Activated CD8-positive, alpha-beta T cell treated with anti-CD3 and anti-CD28 coated beads for 36 hours (primary cell): Measurements from ENCODE around the gene LRRC8D. TPM values are rescaled to one million over a fixed set of nuclear protein-coding genes. Genes with fewer than 3 reads are reported as not detected.
A peak's percentile ranks its signal among the peaks of the same experiment; 100 is the strongest.

Experiments
- ATAC-seq: fragments of 200-7000 bp; cut with Tn5 transposase; one replicate; pipeline ENCODE4 v1.10.0; 2021; ENCODE audit warnings: mild to moderate bottlenecking, moderate library complexity
- CTCF ChIA-PET: fragments of 350-600 bp; sonication (Branson Sonifier 250); formaldehyde crosslinking; loops from one replicate; lab custom pipeline; 2021; ENCODE audit warnings: antibody characterized with exemption; lab: Charles Lee
- POLR2A ChIA-PET: fragments of 350-600 bp; sonication (Branson Sonifier 250); formaldehyde crosslinking; loops from one replicate; lab custom pipeline; 2021; ENCODE audit warnings: antibody characterized with exemption; lab: Charles Lee
- DNase-seq: peaks from one replicate; pipeline ENCODE4 v3.0.0-alpha.2; 2020
- H3K27ac Mint-ChIP-seq: one replicate; pipeline ENCODE4 v1.8.0; 2021; ENCODE audit warnings: mild to moderate bottlenecking, mixed read lengths
- H3K27me3 Mint-ChIP-seq: one replicate; pipeline ENCODE4 v1.8.0; 2021; ENCODE audit warnings: mixed read lengths
- H3K36me3 Mint-ChIP-seq: one replicate; pipeline ENCODE4 v1.8.0; 2021; ENCODE audit warnings: low read depth, mixed read lengths
- H3K4me1 Mint-ChIP-seq: one replicate; pipeline ENCODE4 v1.8.0; 2021; ENCODE audit warnings: low read depth, mixed read lengths
- H3K4me3 Mint-ChIP-seq: one replicate; pipeline ENCODE4 v1.8.0; 2021; ENCODE audit warnings: mild to moderate bottlenecking, moderate library complexity, mixed read lengths
- H3K9me3 Mint-ChIP-seq: one replicate; pipeline ENCODE4 v1.8.0; 2021; ENCODE audit warnings: mixed read lengths
- intact Hi-C: fragments of 100-400 bp; cut with micrococcal nuclease; formaldehyde crosslinking; loops from one replicate; pipeline ENCODE4 v1.10.0; 2022
- total RNA-seq, 2 experiments: library from RNA; stranded (reverse); gene quantifications; one replicate each; pipeline ENCODE4 v1.2.3, GENCODE V29; 2021
- TF ChIP-seq, protein P1 (sequence below): fragments of 200-600 bp; IDR thresholded peaks from one replicate; pipeline ENCODE4 v1.8.0; 2022; ENCODE audit warnings: antibody characterized with exemption, mild to moderate bottlenecking

The LRRC8D gene
- total RNA-seq, 2 experiments from 2014 or later, result 26.3 to 27.5 TPM

DNA sequence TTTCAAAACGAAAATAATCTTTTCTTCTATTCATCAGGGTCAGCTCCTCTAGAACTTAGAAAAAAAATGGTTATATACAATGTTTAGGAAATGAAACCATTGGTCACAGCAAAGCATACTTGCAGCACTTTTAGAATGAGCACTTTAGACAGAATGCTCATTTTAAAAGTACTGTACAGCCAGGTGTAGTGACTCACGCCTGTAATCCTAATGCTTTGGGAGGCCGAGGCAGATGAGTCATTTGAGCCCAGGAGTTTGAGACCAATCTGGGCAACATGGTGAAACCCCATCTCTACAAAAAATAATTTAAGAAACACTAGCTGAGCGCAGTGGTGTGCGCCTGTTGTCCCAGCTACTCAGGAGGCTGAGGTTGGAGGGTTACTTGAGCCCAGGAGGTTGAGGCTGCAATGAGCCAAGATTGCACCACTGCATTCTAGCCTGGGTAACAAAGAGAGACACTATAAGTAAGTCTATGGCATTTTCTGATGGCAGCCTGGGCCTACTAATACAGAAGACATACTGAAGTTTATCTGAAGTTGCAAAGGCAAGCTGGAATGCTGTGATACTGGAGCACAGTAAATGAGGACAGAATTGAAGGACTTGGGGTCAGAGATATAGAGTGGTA, 125.1 kb downstream of the LRRC8D start:
- intact Hi-C loops, result no loop called here
- peaks cover 4% of the 10 kb centered on the region for H3K4me1 Mint-ChIP-seq
- no peak overlapping the region for H3K4me3 Mint-ChIP-seq
- H3K27me3 Mint-ChIP-seq, result no peaks in the 10 kb centered on the region
- ATAC-seq (peak; percentile 60), DNase-seq (no peak)
- no peaks in the 10 kb centered on the region for H3K9me3 Mint-ChIP-seq
- no peak overlapping the region for H3K27ac Mint-ChIP-seq
- TF ChIP-seq, protein P1, sequence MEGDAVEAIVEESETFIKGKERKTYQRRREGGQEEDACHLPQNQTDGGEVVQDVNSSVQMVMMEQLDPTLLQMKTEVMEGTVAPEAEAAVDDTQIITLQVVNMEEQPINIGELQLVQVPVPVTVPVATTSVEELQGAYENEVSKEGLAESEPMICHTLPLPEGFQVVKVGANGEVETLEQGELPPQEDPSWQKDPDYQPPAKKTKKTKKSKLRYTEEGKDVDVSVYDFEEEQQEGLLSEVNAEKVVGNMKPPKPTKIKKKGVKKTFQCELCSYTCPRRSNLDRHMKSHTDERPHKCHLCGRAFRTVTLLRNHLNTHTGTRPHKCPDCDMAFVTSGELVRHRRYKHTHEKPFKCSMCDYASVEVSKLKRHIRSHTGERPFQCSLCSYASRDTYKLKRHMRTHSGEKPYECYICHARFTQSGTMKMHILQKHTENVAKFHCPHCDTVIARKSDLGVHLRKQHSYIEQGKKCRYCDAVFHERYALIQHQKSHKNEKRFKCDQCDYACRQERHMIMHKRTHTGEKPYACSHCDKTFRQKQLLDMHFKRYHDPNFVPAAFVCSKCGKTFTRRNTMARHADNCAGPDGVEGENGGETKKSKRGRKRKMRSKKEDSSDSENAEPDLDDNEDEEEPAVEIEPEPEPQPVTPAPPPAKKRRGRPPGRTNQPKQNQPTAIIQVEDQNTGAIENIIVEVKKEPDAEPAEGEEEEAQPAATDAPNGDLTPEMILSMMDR, result no peak
- ChIA-PET POLR2A (no interaction called here), CTCF (no interaction called here)
- no peaks in the 10 kb centered on the region for H3K36me3 Mint-ChIP-seq

DNA sequence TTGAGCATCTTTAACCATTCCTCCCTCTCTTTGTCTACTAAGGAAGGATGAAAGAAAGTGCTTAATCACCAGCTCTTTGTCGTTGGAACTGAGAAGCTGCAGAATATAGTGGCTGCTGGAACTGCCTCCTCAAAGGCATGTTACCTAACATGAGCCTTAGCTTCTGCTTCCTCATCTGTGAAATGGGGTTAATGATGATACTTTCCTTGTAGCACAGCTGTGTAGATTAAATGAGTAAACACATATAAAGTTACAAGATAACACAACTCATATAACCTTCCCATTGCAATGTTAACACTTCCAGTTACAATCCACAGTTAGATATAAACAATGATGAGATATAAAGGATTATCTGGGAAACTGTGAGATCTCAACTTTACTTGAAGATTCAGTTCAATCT, 125.7 kb downstream of the LRRC8D start:
- H3K4me1 Mint-ChIP-seq, result peaks cover under 1% of the 10 kb centered on the region
- CTCF ChIA-PET, result no interaction called here
- TF ChIP-seq, protein P1, result no peak
- H3K36me3 Mint-ChIP-seq, result no peaks in the 10 kb centered on the region
- POLR2A ChIA-PET, result no interaction called here
- intact Hi-C loops, result no loop called here
- no peaks in the 10 kb centered on the region for H3K27me3 Mint-ChIP-seq
- DNase-seq (no peak), ATAC-seq (no peak)
- no peak overlapping the region for H3K27ac Mint-ChIP-seq
- H3K4me3 Mint-ChIP-seq, result no peak overlapping the region
- no peaks in the 10 kb centered on the region for H3K9me3 Mint-ChIP-seq

DNA sequence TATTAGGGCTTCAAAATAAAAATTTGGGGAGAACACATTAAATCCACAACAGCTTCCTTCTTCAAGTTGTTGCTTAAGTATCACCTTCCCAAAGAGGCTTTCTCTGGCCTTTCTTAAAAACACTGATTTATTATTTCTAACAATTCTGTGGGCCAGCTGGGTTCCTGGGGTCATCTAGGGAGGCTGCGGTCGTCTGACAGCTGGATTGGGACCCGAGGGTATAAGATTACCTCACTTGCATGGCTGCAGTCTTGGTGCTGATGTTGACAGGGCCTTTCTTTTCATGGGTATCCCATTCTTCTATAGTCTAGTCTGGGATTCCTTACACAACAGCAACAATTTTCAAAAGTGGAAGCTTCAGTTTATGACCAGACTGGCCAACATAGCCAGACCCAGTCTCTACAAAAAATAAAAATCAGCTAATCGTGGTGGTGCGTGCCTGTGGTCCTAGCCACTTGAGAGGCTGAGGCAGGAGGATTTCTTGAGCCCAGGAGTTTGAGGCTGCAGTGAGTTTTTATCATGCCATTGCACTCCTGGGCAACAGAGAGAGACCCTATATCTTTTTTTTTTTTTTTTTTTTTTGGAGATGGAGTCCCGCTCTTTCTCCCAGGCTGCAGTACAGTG, 128.0 kb downstream of the LRRC8D start:
- intact Hi-C loops, result no loop called here
- H3K27ac Mint-ChIP-seq, result no peak overlapping the region
- H3K27me3 Mint-ChIP-seq, result no peaks in the 10 kb centered on the region
- DNase-seq (no peak), ATAC-seq (no peak)
- no peaks in the 10 kb centered on the region for H3K36me3 Mint-ChIP-seq
- H3K9me3 Mint-ChIP-seq, result no peaks in the 10 kb centered on the region
- CTCF ChIA-PET, result no interaction called here
- no peak overlapping the region for H3K4me3 Mint-ChIP-seq
- POLR2A ChIA-PET, result interaction anchor here (0.6 kb wide), 1 partner anchor 105 kb away, joined by 3 read pairs; no protein-coding TSS in a partner anchor
- TF ChIP-seq, protein P1, result no peak
- H3K4me1 Mint-ChIP-seq, result peaks cover 9% of the 10 kb centered on the region

DNA sequence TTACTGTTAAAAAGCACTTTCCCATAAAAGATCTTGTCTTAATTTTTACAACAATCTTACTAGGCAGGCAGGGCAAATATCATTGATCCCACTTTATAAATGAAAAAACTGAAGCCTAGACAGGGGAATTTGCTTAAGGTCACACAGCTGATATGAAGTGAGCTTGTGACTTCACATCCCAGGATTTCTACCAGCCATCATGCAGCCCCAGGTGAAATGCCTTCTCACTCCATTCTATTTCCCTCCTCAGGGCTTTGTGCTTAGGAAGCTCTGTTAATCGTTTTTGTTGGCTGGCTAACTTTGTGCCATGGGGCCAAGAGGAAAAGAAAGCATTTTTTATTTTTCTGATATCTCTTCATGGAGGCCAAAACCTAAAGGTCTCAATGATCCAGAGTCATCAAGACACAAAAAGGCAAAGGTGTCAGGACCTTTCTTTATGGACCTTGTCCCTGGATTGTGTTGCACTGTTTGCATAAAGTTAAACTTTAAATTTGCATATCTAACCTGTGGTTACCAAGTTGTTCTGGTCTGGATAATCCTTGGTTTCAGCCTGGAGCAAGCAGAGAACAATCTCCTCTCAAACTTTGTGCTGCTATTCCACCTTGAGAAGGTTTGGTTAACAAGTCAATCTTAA, 129.3 kb downstream of the LRRC8D start:
- Mint-ChIP-seq H3K4me1 (peaks cover 9% of the 10 kb centered on the region), H3K27me3 (no peaks in the 10 kb centered on the region), H3K27ac (no peak overlapping the region), H3K4me3 (no peak overlapping the region), H3K9me3 (no peaks in the 10 kb centered on the region), H3K36me3 (no peaks in the 10 kb centered on the region)
- ChIA-PET CTCF (no interaction called here), POLR2A (no interaction called here)
- DNase-seq (no peak), ATAC-seq (no peak)
- intact Hi-C loops, result no loop called here
- TF ChIP-seq, protein P1, result no peak

DNA sequence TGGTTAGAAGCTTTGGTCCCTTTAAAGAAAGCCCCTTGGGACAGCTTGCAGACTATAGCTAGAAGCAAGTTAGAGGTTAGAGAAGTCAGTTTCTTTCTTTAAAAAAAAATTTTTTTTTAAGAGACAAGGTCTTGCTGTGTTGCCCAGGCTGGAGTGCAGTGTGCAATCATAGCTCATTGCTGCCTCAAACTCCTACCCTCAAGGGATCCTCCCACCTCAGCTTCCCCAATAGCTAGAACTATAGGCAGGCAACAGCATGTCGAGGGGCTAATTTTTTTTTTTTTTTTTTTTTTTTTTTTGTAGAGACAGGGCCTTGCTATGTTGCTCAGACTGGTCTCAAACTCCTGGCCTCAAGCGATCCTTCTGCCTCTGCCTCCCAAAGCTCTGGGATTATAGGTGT, 129.9 kb downstream of the LRRC8D start:
- TF ChIP-seq, protein P1, result no peak
- Mint-ChIP-seq H3K4me1 (peaks cover 9% of the 10 kb centered on the region), H3K36me3 (no peaks in the 10 kb centered on the region), H3K27ac (no peak overlapping the region), H3K4me3 (no peak overlapping the region), H3K27me3 (no peaks in the 10 kb centered on the region), H3K9me3 (no peaks in the 10 kb centered on the region)
- intact Hi-C loops, result no loop called here
- CTCF ChIA-PET, result no interaction called here
- DNase-seq (no peak), ATAC-seq (no peak)
- POLR2A ChIA-PET, result no interaction called here
